ENCODE results near the gene GALNT9.

DNA sequence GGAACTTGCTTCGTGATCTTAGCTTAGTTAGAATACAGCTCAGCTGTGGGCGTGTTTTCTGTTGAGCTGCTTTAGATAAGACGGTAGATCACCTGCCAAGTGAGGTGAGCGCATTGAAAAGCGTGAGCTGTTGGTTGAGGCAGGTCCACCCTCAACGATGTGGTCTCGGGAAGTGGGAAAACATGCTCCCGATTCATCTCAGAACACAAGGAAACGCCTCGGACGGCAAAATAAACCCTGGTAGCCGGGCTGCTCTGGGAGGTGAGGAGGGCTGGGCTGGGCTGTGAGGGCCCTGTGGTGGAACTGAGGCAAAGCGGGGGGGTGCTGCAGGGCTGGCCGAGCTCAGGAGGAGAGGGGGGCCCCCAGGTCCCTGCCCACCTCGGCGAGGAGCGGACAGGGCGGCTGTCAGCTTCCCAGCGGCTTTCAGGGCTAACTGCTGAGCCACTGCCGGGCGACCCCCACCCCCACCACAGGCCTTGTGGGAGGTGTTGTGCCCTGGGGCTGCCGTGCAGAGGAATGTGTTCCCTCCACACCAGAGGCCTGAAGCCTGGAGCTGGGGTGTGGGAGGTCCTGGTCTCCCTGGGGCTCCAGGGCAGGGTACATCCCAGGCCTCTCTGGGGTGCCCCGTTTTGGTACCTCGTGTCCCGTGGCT, 154.4 kb downstream of the GALNT9 start:
- TF ChIP-seq RAD21 (conservative IDR thresholded peaks at IDR 0.05), result no peak
- TF ChIP-seq, protein P1, sequence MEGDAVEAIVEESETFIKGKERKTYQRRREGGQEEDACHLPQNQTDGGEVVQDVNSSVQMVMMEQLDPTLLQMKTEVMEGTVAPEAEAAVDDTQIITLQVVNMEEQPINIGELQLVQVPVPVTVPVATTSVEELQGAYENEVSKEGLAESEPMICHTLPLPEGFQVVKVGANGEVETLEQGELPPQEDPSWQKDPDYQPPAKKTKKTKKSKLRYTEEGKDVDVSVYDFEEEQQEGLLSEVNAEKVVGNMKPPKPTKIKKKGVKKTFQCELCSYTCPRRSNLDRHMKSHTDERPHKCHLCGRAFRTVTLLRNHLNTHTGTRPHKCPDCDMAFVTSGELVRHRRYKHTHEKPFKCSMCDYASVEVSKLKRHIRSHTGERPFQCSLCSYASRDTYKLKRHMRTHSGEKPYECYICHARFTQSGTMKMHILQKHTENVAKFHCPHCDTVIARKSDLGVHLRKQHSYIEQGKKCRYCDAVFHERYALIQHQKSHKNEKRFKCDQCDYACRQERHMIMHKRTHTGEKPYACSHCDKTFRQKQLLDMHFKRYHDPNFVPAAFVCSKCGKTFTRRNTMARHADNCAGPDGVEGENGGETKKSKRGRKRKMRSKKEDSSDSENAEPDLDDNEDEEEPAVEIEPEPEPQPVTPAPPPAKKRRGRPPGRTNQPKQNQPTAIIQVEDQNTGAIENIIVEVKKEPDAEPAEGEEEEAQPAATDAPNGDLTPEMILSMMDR (IDR thresholded peaks at IDR 0.05; ENCODE audit: poor library complexity, severe bottlenecking), result no peak
- no peak for TF ChIP-seq SMC3 (conservative IDR thresholded peaks at IDR 0.05; ENCODE audit: poor library complexity)
- TF ChIP-seq TAF1 (IDR thresholded peaks at IDR 0.05; ENCODE audit: low read depth), result no peak
- no peak for TF ChIP-seq EZH2 (IDR thresholded peaks at IDR 0.05; ENCODE audit: borderline replicate concordance, insufficient read depth, low read length, poor library complexity, severe bottlenecking)
- TF ChIP-seq MXI1 (conservative IDR thresholded peaks at IDR 0.05; ENCODE audit: poor library complexity, severe bottlenecking), result no peak
